ENCODE results near the gene NHLRC1.

The NHLRC1 gene

DNA sequence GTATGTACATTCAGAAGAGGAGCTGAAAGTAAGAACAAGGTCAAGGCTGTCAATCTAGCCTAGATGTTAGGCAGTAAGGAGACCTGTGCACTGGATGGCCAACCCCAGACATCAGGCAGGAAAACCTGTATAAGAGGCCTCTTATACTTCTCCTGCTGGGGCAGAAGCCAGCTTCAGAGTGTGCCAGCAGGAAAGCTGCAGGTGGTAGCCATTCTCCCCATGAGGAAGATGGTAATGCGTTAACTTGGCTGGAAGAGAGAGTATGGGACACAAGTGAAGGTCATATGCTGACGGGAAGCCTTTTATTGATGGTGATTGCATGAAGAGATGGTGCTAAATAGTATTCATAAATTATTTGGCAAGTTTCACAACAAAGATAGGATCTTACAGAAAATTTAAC, 20.6 kb downstream of the NHLRC1 start:
- no peak for DNase-seq (ENCODE audit: low read depth in 1 of 2, low spot score in 1 of 2)
- Histone ChIP-seq H3K4me3 (replicated peaks; ENCODE audit: insufficient read depth, low read length) (no peak overlapping the region), H3K27ac (replicated peaks) (no peak overlapping the region), H3K27me3 (ENCODE audit: insufficient read depth, poor library complexity, severe bottlenecking) (peaks cover 2% of the 10 kb centered on the region)
- TF ChIP-seq, protein P1, sequence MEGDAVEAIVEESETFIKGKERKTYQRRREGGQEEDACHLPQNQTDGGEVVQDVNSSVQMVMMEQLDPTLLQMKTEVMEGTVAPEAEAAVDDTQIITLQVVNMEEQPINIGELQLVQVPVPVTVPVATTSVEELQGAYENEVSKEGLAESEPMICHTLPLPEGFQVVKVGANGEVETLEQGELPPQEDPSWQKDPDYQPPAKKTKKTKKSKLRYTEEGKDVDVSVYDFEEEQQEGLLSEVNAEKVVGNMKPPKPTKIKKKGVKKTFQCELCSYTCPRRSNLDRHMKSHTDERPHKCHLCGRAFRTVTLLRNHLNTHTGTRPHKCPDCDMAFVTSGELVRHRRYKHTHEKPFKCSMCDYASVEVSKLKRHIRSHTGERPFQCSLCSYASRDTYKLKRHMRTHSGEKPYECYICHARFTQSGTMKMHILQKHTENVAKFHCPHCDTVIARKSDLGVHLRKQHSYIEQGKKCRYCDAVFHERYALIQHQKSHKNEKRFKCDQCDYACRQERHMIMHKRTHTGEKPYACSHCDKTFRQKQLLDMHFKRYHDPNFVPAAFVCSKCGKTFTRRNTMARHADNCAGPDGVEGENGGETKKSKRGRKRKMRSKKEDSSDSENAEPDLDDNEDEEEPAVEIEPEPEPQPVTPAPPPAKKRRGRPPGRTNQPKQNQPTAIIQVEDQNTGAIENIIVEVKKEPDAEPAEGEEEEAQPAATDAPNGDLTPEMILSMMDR (IDR thresholded peaks at IDR 0.05; ENCODE audit: insufficient read depth, low read length): no peak
- TF ChIP-seq POLR2AphosphoS5 (IDR thresholded peaks at IDR 0.05; ENCODE audit: low read depth): no peak
- TF ChIP-seq, protein P2, sequence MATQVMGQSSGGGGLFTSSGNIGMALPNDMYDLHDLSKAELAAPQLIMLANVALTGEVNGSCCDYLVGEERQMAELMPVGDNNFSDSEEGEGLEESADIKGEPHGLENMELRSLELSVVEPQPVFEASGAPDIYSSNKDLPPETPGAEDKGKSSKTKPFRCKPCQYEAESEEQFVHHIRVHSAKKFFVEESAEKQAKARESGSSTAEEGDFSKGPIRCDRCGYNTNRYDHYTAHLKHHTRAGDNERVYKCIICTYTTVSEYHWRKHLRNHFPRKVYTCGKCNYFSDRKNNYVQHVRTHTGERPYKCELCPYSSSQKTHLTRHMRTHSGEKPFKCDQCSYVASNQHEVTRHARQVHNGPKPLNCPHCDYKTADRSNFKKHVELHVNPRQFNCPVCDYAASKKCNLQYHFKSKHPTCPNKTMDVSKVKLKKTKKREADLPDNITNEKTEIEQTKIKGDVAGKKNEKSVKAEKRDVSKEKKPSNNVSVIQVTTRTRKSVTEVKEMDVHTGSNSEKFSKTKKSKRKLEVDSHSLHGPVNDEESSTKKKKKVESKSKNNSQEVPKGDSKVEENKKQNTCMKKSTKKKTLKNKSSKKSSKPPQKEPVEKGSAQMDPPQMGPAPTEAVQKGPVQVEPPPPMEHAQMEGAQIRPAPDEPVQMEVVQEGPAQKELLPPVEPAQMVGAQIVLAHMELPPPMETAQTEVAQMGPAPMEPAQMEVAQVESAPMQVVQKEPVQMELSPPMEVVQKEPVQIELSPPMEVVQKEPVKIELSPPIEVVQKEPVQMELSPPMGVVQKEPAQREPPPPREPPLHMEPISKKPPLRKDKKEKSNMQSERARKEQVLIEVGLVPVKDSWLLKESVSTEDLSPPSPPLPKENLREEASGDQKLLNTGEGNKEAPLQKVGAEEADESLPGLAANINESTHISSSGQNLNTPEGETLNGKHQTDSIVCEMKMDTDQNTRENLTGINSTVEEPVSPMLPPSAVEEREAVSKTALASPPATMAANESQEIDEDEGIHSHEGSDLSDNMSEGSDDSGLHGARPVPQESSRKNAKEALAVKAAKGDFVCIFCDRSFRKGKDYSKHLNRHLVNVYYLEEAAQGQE (IDR thresholded peaks at IDR 0.05; ENCODE audit: insufficient replicate concordance, low read depth): no peak
- no peak for TF ChIP-seq GABPA (IDR thresholded peaks at IDR 0.05; ENCODE audit: low read depth)
- no peak for TF ChIP-seq SPI1 (IDR thresholded peaks at IDR 0.05; ENCODE audit: borderline replicate concordance, low read depth)

DNA sequence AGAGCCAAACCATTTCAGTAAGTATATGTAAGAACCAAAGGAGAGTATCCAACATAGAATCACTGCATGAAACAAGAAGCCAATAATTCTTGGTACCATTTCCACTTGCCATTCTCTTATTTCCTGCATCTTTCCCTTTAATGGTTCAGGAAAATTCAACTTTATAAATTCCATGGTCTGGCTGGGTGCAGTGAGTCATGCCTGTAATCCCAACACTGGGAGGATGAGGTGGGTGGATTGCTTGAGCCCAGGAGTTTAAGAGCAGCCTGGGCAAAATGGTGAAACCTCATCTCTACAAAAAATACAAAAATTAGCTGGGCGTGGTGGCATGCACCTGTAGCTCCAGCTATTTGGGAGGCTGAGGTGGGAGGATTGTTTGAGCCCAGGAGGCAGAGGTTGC, 21.2 kb downstream of the NHLRC1 start:
- Histone ChIP-seq H3K27ac (replicated peaks) (no peak overlapping the region), H3K4me3 (replicated peaks; ENCODE audit: insufficient read depth, low read length) (no peak overlapping the region), H3K27me3 (ENCODE audit: insufficient read depth, poor library complexity, severe bottlenecking) (peaks cover 2% of the 10 kb centered on the region)
- TF ChIP-seq, protein P2 (IDR thresholded peaks at IDR 0.05; ENCODE audit: insufficient replicate concordance, low read depth): no peak
- DNase-seq (ENCODE audit: low read depth in 1 of 2, low spot score in 1 of 2): no peak

DNA sequence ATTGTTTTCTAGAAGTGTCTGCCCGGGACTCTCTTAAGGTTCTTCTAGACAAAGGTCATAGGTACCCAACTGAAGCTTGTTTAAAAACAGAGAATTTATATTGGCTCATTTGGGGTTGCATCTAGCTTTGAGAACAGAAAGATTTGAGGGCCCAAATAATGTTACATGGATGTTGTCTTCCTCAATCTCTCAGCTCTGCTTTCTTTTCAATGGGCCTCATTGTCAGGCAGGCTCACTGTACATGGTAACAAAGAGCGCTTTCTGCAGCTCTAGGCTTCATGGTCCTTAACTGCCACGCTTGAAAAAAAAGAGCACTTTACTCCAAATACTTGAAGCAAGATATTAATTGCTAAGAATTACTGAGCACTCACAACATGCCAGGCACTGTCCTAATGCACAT, 22.2 kb downstream of the NHLRC1 start:
- no peak for DNase-seq (ENCODE audit: low read depth in 1 of 2, low spot score in 1 of 2)
- no peak for TF ChIP-seq GABPA (IDR thresholded peaks at IDR 0.05; ENCODE audit: low read depth)
- TF ChIP-seq, protein P1 (IDR thresholded peaks at IDR 0.05; ENCODE audit: insufficient read depth, low read length): no peak
- no peak for TF ChIP-seq POLR2AphosphoS5 (IDR thresholded peaks at IDR 0.05; ENCODE audit: low read depth)
- TF ChIP-seq, protein P2 (IDR thresholded peaks at IDR 0.05; ENCODE audit: insufficient replicate concordance, low read depth): no peak
- no peak for TF ChIP-seq SPI1 (IDR thresholded peaks at IDR 0.05; ENCODE audit: borderline replicate concordance, low read depth)
- Histone ChIP-seq H3K4me3 (replicated peaks; ENCODE audit: insufficient read depth, low read length) (no peak overlapping the region), H3K27ac (replicated peaks) (no peak overlapping the region), H3K27me3 (ENCODE audit: insufficient read depth, poor library complexity, severe bottlenecking) (peaks cover 2% of the 10 kb centered on the region)

DNA sequence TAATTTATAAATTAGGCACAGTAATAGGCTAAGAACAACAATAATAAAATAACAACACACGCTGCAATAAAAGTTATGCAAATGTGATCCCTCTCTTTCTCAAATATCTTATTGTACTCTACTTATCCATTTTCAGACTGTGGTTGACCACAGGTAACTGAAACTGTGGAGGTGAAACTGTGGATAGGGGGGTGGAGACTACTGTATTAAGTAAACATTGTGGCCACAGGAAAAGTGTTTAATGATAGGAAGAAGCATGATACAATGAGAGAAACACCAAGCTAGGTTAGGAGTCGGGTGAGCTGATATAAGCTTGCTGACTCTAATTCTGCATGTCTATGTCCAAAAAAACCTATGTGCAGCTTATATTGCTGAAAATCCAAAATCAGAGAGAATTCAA, 23.0 kb downstream of the NHLRC1 start:
- H3K27ac ChIP-seq (replicated peaks): no peak overlapping the region
- TF ChIP-seq POLR2AphosphoS5 (IDR thresholded peaks at IDR 0.05; ENCODE audit: low read depth) (no peak), SPI1 (IDR thresholded peaks at IDR 0.05; ENCODE audit: borderline replicate concordance, low read depth) (no peak), GABPA (IDR thresholded peaks at IDR 0.05; ENCODE audit: low read depth) (no peak)
- TF ChIP-seq, protein P1 (IDR thresholded peaks at IDR 0.05; ENCODE audit: insufficient read depth, low read length): no peak
- TF ChIP-seq, protein P2 (IDR thresholded peaks at IDR 0.05; ENCODE audit: insufficient replicate concordance, low read depth): no peak
- peaks cover under 1% of the 10 kb centered on the region for H3K27me3 ChIP-seq (ENCODE audit: insufficient read depth, poor library complexity, severe bottlenecking)
- no peak for DNase-seq (ENCODE audit: low read depth in 1 of 2, low spot score in 1 of 2)
- H3K4me3 ChIP-seq (replicated peaks; ENCODE audit: insufficient read depth, low read length): no peak overlapping the region

Data from HL-60 (cell line).